HG03066 (cell line): ENCODE measurements around the gene DENND4B.

Experiments
- ATAC-seq: cut with Tn5 transposase; IDR thresholded peaks from one replicate; pipeline ENCODE4 v1.9.1; 2021; ENCODE audit warnings: low read depth; ENCODE audit not compliant: unreplicated experiment

Gene DENND4B

GRCh38 chr1:153968972-153969371, 22.5 kb upstream of the DENND4B start:
- ATAC-seq: no peak

- ATAC-seq: no peak
Measured at GRCh38 chr1:153968408-153968807, 21.9 kb upstream of the DENND4B start.

GRCh38 chr1:153968000-153968363, 21.5 kb upstream of the DENND4B start:
- ATAC-seq: no peak

- peak; percentile 73 for ATAC-seq
Measured at GRCh38 chr1:153967107-153967999, 20.8 kb upstream of the DENND4B start, which contains the start of gene CREB3L4. Gene CREB3L4 (plus strand): TSS chr1:153967902. CDS start chr1:153968526, 624 bp downstream.

- no peak for ATAC-seq
Measured at GRCh38 chr1:153963850-153964331, 17.4 kb upstream of the DENND4B start.

- peak; percentile 41 for ATAC-seq
Measured at GRCh38 chr1:153963030-153963849, 16.7 kb upstream of the DENND4B start, which contains the start of gene SLC39A1. Gene SLC39A1 (minus strand): TSS chr1:153963537. CDS start chr1:153962715, 822 bp downstream.

GRCh38 chr1:153962088-153963029, 15.8 kb upstream of the DENND4B start:
- no peak for ATAC-seq

- no peak for ATAC-seq
Measured at GRCh38 chr1:153961421-153961820, 14.9 kb upstream of the DENND4B start.

GRCh38 chr1:153960206-153960605, 13.7 kb upstream of the DENND4B start:
- ATAC-seq: no peak

GRCh38 chr1:153959454-153959853, 12.9 kb upstream of the DENND4B start:
- ATAC-seq: no peak

GRCh38 chr1:153958961-153959260, 12.4 kb upstream of the DENND4B start:
- no peak for ATAC-seq

- peak; percentile 78 for ATAC-seq
Measured at GRCh38 chr1:153958111-153958960, 11.8 kb upstream of the DENND4B start, which contains the start of gene CRTC2. Gene CRTC2 (minus strand): TSS chr1:153958612. CDS start chr1:153958497, 115 bp downstream.

- ATAC-seq: peak; percentile 18
Measured at GRCh38 chr1:153957744-153958110, 11.2 kb upstream of the DENND4B start.

GRCh38 chr1:153956997-153957715, 10.6 kb upstream of the DENND4B start:
- ATAC-seq: no peak

GRCh38 chr1:153954826-153955225, 8.3 kb upstream of the DENND4B start:
- no peak for ATAC-seq

- ATAC-seq: no peak
Measured at GRCh38 chr1:153953859-153954365, 7.4 kb upstream of the DENND4B start.

GRCh38 chr1:153951801-153952200, 5.3 kb upstream of the DENND4B start:
- ATAC-seq: no peak

GRCh38 chr1:153951183-153951582, 4.7 kb upstream of the DENND4B start:
- ATAC-seq: no peak
